GM21360 (cell line): Measurements from ENCODE around the gene CEP164.

ENCODE experiments used
- ATAC-seq: cut with Tn5 transposase; IDR thresholded peaks from one replicate; pipeline ENCODE4 v1.9.1; 2021; ENCODE audit warnings: mild to moderate bottlenecking, moderate library complexity; ENCODE audit not compliant: unreplicated experiment

CEP164 gene

DNA sequence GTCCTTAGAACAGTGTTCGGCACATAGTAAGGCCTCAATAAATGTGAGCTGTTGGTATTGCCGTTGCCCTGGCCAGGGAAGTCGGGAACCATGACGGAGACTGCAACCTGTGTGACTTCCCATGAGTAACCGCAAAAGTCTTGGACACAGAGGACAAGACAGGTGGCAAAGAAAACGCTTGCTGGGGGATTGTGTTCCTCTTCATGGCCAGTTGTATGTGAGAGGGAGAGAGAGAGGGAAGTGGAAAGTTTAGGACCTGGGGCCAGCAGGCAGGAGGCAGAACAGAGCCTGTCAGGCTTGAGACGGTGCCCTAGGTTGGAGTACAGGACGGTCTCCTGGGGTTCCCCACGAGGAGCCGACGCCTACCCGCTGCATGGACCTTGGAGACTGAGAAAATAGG is 90.2 kb downstream of the CEP164 start:
- no peak for ATAC-seq

DNA sequence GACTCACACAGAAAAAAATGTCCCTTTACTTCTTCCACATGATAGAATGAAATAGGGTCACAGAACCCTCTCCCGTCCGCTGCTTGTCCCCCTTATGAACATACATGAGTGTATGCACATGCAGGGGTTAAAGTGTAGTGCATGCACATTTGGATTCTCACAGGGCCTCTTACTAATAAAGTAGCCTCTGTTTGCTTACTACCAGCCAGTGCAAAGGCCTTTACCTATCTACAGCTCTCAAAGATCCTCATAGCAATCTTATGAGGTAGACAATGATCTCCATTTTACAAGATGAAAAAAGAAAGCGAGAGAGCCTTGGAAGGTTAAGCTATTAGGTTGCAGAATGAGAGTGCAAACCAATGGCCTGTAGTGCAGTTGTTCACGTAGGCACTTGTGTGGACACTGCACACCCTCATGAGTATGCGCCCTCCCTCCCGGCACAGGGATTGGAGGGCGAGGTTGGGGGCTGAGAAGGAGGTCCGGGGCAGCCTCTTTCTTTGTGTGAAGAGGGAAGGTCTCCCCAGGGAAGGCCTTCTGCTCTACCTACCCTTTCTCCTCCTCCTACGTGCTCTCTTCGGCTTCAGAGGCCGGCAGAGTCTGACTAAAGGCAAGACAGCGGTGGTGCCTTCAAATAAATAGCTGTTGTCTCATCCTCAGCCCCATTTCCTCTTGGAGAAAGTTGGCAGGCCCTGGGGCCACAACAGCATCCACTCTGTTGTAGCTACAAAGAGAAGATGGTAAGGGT is 91.3 kb downstream of the CEP164 start:
- ATAC-seq = no peak

DNA sequence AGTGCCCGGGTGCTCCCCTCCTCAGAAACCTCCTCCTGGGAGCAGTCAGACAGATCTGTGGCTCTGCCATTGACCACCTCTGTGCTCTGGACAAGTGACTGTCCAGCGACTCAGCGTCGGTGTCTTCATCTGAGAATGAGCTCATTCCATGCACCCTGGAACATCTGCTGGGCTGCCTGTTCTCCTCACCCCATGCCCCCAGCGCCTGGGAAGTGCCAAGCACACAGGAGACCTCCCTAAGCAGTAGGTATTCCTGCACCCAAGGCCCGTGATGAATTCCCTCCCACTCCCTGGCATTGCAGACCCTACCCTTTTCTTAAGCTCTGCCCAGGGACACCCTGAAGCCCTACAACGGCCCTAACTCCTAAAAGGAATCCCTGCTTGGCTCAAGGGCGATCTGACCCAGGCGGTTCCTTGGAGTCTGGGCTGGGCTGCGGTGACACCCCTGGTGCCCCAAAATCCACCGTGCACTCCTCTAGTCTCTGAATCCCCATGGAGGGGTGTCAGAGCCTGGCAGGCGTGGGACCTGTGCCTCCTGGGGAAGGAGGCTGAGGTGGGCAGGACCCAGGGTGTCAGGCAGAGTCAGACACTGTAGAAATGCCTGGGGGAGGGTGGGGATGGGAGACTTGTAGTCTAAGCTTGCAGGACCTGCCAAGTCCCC is 92.0 kb downstream of the CEP164 start:
- ATAC-seq = no peak

- no peak for ATAC-seq
Measured at GRCh38 chr11:117420143-117420485, 92.5 kb downstream of the CEP164 start.

DNA sequence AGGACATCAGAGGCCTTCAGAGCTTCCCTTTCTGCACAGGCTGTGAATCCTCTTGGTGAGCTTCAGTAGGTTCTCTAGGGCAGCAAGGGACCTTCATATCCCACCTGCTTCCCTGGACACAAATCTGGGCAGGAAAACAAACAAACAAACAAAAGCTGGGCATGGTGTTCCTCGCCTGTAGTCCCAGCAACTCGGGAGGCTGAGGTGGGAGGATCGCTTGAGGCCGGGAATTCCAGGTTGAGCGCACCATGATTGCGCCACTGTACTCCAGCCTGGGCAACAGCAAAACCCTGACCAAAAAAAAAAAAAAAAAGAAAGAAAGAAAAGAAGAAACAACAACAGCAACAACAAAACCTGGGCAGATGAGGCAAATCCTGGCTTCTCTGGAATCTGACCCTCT is 92.9 kb downstream of the CEP164 start:
- no peak for ATAC-seq

- ATAC-seq = no peak
Measured at GRCh38 chr11:117421041-117421440, 93.4 kb downstream of the CEP164 start.

DNA sequence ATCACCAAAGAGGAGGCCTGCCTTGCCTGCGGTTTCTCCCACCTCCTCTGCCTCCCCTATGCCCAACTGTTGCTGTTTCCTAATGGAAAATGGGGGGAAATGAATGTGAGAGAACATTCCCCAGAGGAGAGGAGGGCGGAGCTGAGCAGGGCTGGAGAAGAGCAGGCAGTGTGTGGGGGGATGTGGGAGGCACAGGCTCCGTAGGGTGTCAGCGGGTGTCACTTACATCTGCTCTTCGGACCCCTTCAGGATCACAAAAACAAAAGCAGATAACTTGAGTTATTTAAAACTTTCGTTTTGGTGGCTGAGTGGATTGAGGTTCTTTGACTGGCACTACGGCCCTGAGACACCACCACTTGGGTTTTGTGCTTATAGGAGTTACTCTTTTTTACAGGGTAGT is 93.8 kb downstream of the CEP164 start:
- no peak for ATAC-seq

- no peak for ATAC-seq
Measured at GRCh38 chr11:117423046-117423575, 95.5 kb downstream of the CEP164 start.

- no peak for ATAC-seq
Measured at GRCh38 chr11:117424781-117425180, 97.1 kb downstream of the CEP164 start.

DNA sequence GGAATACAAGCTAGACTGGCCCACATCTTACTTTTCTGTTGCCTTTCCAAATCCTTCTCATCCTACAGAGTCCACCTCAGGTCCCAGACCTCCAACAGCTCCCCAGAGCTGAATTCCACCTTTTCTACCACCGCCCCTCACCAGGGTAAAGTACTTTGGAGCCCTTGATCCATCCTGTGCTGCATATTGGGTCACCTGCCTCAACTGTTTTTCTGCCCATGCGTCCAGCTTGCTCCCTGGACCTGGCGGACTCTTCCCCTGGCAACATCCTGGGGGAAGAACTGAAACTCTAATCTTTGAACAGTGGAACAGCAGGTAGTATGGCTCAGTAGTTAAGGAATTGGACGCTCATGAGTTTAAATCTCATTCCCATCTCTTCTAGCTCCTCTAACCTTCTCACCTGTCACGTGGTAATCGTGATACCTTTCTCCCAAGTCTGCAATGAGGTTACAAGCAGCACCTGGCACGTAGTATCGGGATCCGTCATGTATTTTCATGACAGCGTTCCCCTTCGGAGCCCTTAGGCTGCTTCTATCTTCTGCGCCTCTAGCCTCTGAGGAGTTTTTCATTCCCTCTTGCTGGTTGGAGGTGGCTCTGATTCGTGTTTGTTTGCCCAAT is 98.1 kb downstream of the CEP164 start:
- ATAC-seq = no peak

GRCh38 chr11:117426297-117426685 is 98.6 kb downstream of the CEP164 start:
- ATAC-seq = no peak

GRCh38 chr11:117426941-117427340 is 99.3 kb downstream of the CEP164 start:
- no peak for ATAC-seq

DNA sequence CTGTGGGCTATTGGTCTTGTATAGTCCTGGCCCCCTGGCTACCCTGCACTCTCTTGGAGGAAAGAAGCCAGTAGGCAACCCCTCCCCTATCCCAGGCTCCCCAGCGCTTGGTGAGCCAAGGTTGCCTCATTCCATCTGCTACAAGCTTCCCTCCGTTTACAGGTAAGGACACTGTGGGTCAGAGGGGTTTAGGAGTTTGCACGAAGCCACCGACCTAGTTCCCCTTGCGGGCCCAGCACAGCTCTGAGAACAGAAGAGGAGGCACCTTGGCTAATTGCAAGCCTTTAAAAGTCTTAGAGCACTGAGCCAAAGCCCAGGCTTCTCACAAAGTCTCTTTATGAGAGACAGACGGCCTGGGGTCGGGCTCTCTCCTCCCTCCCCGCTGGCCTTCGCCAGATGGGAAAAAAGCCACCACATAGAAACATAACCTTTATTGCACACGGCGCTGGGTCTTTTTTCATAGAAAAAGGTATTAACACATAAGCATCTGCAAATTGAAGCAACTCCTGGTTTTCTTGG is 99.8 kb downstream of the CEP164 start:
- ATAC-seq = no peak

- ATAC-seq = no peak
Measured at GRCh38 chr11:117428186-117428855, 100.7 kb downstream of the CEP164 start.

- no peak for ATAC-seq
Measured at GRCh38 chr11:117428856-117429229, 101.2 kb downstream of the CEP164 start.

DNA sequence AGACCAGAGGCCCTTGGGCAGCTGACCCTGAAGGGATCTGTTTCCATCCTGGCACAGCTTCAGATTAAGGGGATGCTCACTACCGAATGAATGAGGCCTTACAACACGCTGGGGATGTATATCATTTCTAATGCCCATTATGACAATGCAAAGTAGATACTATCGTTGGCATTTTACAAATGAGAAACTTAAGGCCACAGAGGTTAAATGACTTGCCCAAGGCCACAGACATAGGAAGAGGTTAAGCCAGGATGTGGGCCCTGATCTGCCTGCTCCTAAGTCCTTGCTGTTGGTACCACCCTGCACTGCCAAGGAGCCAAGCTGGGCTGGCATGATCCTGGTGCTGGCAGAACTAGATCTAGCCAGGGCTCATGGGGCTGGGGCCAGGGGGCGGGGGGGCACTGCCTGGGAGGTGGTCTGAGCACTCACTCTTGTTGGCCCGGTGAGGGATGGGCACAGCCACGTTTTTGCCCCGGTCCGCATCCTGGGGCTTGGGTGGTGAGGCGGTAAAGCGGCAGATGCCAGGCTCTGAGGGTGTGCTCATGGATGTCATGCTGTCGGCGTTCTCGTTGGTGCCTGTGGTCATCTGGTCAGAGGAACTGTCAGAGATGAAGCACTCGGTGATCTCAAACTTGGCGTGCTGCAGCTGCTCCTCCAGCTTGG is 102.8 kb downstream of the CEP164 start:
- no peak for ATAC-seq

DNA sequence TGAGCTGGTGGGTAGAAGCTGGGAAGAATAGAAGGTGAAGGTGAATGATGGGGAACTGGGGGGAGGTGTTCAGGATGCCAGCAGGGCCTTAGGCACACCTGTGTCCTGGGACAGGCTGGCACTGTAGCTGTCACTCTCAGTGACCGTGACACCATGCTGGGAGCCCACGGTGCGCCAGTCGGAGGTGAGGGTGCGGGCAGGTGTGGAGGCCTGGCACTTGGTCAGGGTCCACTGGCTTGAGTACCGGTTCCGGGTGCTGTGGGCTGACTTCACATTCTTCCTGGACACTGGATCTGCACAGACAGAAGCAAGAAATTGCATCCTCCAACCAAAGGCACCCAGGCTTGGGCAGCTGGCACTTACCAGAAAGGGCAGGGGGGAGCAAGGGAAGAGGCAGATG is 103.8 kb downstream of the CEP164 start:
- no peak for ATAC-seq

- no peak for ATAC-seq
Measured at GRCh38 chr11:117433717-117434116, 106.1 kb downstream of the CEP164 start.

- no peak for ATAC-seq
Measured at GRCh38 chr11:117434481-117434880, 106.8 kb downstream of the CEP164 start.

DNA sequence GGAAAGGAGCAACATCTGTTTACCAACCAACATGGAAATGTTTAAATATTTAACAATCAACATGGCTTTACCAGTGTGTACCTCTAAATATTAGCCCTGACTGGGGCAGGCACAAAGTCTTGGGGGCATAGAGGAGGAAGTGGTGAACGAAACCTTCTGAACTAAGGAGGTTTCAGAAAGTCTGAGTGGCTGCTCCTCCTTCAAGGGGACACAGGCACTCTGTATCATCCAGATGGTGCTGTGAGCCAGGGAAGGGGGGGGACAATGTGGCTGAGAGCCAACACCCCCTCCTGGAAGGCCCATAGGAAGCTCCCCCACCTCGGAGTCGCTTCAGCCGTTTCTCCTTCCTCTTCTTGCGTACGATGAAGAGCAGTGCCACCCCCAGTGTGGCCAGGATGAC is 107.7 kb downstream of the CEP164 start:
- ATAC-seq = no peak
